NCI-H748 (cell line): ENCODE results near the gene MYL7.

Source experiments
- DNase-seq: peaks from one replicate; lab custom pipeline; 2025; ENCODE audit not compliant: unreplicated experiment; lab: John Stamatoyannopoulos, UW

MYL7 gene

GRCh38 chr7:44101966-44102845 is 38.9 kb downstream of the MYL7 start:
- no peak for DNase-seq

GRCh38 chr7:44101303-44101965 is 39.7 kb downstream of the MYL7 start:
- no peak for DNase-seq

GRCh38 chr7:44100458-44101302 is 40.5 kb downstream of the MYL7 start:
- no peak for DNase-seq

- DNase-seq, result no peak
These were observed 41.5 kb downstream of the MYL7 start for GRCh38 chr7:44099669-44100068.

- no peak for DNase-seq
These were observed 42.8 kb downstream of the MYL7 start for GRCh38 chr7:44098092-44099068.

- no peak for DNase-seq
These were observed 43.8 kb downstream of the MYL7 start for GRCh38 chr7:44097064-44097932.

GRCh38 chr7:44096326-44096881 is 44.7 kb downstream of the MYL7 start:
- DNase-seq, result no peak

GRCh38 chr7:44095781-44096180 is 45.4 kb downstream of the MYL7 start:
- DNase-seq, result no peak

GRCh38 chr7:44094883-44095592 is 46.1 kb downstream of the MYL7 start:
- no peak for DNase-seq

- DNase-seq, result no peak
These were observed 46.8 kb downstream of the MYL7 start for GRCh38 chr7:44094365-44094764.

GRCh38 chr7:44093102-44093641 is 48.0 kb downstream of the MYL7 start:
- no peak for DNase-seq
